PC-9 (cell line): ENCODE measurements around the gene CELF1. TPM values are rescaled to one million over a fixed set of nuclear protein-coding genes. Genes with fewer than 3 reads are reported as not detected.

Source experiments
- BruUV-seq: library from RNA; stranded (reverse); fragments of 400-500 nt; replicated peaks from 2 replicates; lab custom pipeline; 2021; lab: Mats Ljungman, UMichigan
- CTCF ChIA-PET: fragments of 300-600 bp; sonication (Branson Sonifier 250); formaldehyde crosslinking; loops from one replicate; lab custom pipeline; 2022; ENCODE audit warnings: antibody characterized with exemption; lab: Charles Lee
- POLR2A ChIA-PET: fragments of 300-600 bp; sonication (Branson Sonifier 250); formaldehyde crosslinking; loops from one replicate; lab custom pipeline; 2022; ENCODE audit warnings: antibody characterized with exemption; ENCODE audit not compliant: unreplicated experiment; lab: Charles Lee
- DNase-seq, 2 experiments: peaks; one replicate each; pipeline versions ENCODE4 v3.0.0 to v3.0.0-alpha.2; 2015 to 2022; ENCODE audit warnings: mixed read lengths in 1 of 2
- H2AFZ ChIP-seq: fragments of 200-600 bp; sonication (generic); 2 replicates; pipeline ENCODE4 v1.8.1; 2017; ENCODE audit warnings: antibody characterized with exemption
- H3F3A ChIP-seq: fragments of 200-600 bp; sonication (generic); 2 replicates; pipeline ENCODE4 v1.8.1; 2017; ENCODE audit warnings: antibody characterized with exemption, mild to moderate bottlenecking, low read depth; ENCODE audit not compliant: insufficient read depth
- H3K27ac ChIP-seq: fragments of 200-600 bp; sonication (generic); 2 replicates; pipeline ENCODE4 v1.6.1; 2016; ENCODE audit warnings: mixed run types
- H3K27me3 ChIP-seq: fragments of 200-600 bp; sonication (generic); 2 replicates; pipeline ENCODE4 v1.6.1; 2016; ENCODE audit warnings: low read depth, mixed run types; ENCODE audit not compliant: insufficient read depth
- H3K36me3 ChIP-seq: fragments of 200-600 bp; sonication (generic); 2 replicates; pipeline ENCODE4 v1.6.1; 2016; ENCODE audit warnings: low read depth, mixed run types
- H3K4me1 ChIP-seq: fragments of 200-600 bp; sonication (generic); replicated peaks from 2 replicates; pipeline ENCODE4 v1.6.1; 2016; ENCODE audit warnings: mixed run types; ENCODE audit not compliant: insufficient read depth
- H3K4me2 ChIP-seq: fragments of 200-600 bp; sonication (generic); 2 replicates; pipeline ENCODE4 v1.6.1; 2017; ENCODE audit warnings: mixed run types
- H3K4me3 ChIP-seq: fragments of 200-600 bp; sonication (generic); 2 replicates; pipeline ENCODE4 v1.6.1; 2016; ENCODE audit warnings: mixed run types
- H3K79me2 ChIP-seq: fragments of 200-600 bp; sonication (generic); 2 replicates; pipeline ENCODE4 v1.6.1; 2017; ENCODE audit warnings: low read depth, mixed run types
- H3K9me2 ChIP-seq: fragments of 200-600 bp; sonication (generic); 2 replicates; pipeline ENCODE4 v1.8.1; 2017; ENCODE audit warnings: mild to moderate bottlenecking; ENCODE audit not compliant: insufficient read depth
- H3K9me3 ChIP-seq: fragments of 200-600 bp; sonication (generic); 2 replicates; pipeline ENCODE4 v1.8.1; 2016; ENCODE audit warnings: low read depth; ENCODE audit not compliant: insufficient read depth
- H4K20me1 ChIP-seq: fragments of 200-600 bp; sonication (generic); 2 replicates; pipeline ENCODE4 v1.8.1; 2017; ENCODE audit not compliant: insufficient read depth
- CTCF ChIP-seq: fragments of 200-600 bp; sonication (generic); conservative IDR thresholded peaks from 2 replicates; pipeline ENCODE4 v1.6.1; 2017; ENCODE audit warnings: mixed run types, antibody characterized with exemption, mild to moderate bottlenecking, moderate library complexity
- EZH2 ChIP-seq: fragments of 200-600 bp; sonication (generic); IDR thresholded peaks from 2 replicates; pipeline ENCODE4 v1.8.0; 2017; ENCODE audit warnings: antibody characterized with exemption, low read depth
- intact Hi-C: fragments of 100-400 bp; cut with micrococcal nuclease; formaldehyde crosslinking; loops from one replicate; pipeline ENCODE4 v1.10.0; 2022; ENCODE audit not compliant: unreplicated experiment
- total RNA-seq: library from RNA; stranded (reverse); gene quantifications from 2 replicates; pipeline ENCODE4 v1.2.3, GENCODE V29; 2021

Gene CELF1
- total RNA-seq, 1 experiment from 2014 or later: 165 TPM

GRCh38 chr11:47470671-47471070 is 82.3 kb downstream of the CELF1 start:
- DNase-seq: no peak
- BruUV-seq: no TSS peak
- TF ChIP-seq CTCF: no peak
- TF ChIP-seq EZH2: no peak
- ChIA-PET POLR2A (no interaction called here), CTCF (no interaction called here)
- Histone ChIP-seq H3K36me3 (peaks cover 45% of the 10 kb centered on the region), H3K4me3 (no peak overlapping the region), H3K27ac (no peak overlapping the region), H3K4me1 (peaks cover 22% of the 10 kb centered on the region), H3F3A (peaks cover 41% of the 10 kb centered on the region; the same call in 1 of the 2 replicates), H3K79me2 (peaks cover 4% of the 10 kb centered on the region; the same call in 1 of the 2 replicates), H4K20me1 (peaks cover 51% of the 10 kb centered on the region), H3K27me3 (no peaks in the 10 kb centered on the region), H3K4me2 (no peak overlapping the region), H3K9me2 (no peaks in the 10 kb centered on the region), H3K9me3 (no peaks in the 10 kb centered on the region), H2AFZ (no peak overlapping the region)
- intact Hi-C loops: no loop called here

GRCh38 chr11:47469361-47470179 is 83.4 kb downstream of the CELF1 start:
- DNase-seq: no peak
- peaks cover 34% of the 10 kb centered on the region; the same call in 1 of the 2 replicates for H3F3A ChIP-seq
- H3K36me3 ChIP-seq: peaks cover 41% of the 10 kb centered on the region
- H3K27ac ChIP-seq: no peak overlapping the region; the same call in 1 of the 2 replicates
- CTCF ChIA-PET: no interaction called here
- no peak overlapping the region for H3K4me3 ChIP-seq
- intact Hi-C loops: loop anchor here (5.0 kb wide), 1 partner anchor 83 kb away; the partner anchor contains the start of gene CELF1
- POLR2A ChIA-PET: no interaction called here
- BruUV-seq: no TSS peak
- peaks cover 4% of the 10 kb centered on the region; the same call in 1 of the 2 replicates for H3K79me2 ChIP-seq
- no peak overlapping the region for H2AFZ ChIP-seq
- no peaks in the 10 kb centered on the region for H3K27me3 ChIP-seq
- H4K20me1 ChIP-seq: peaks cover 52% of the 10 kb centered on the region
- TF ChIP-seq CTCF: no peak
- TF ChIP-seq EZH2: no peak
- no peaks in the 10 kb centered on the region for H3K9me2 ChIP-seq
- peaks cover 22% of the 10 kb centered on the region for H3K4me1 ChIP-seq
- H3K9me3 ChIP-seq: no peaks in the 10 kb centered on the region
- H3K4me2 ChIP-seq: no peak overlapping the region

- POLR2A ChIA-PET: no interaction called here
- Histone ChIP-seq H3K36me3 (peaks cover 41% of the 10 kb centered on the region; the same call in 1 of the 2 replicates), H3K27ac (no peak overlapping the region; the same call in 1 of the 2 replicates), H3K9me2 (no peaks in the 10 kb centered on the region), H4K20me1 (peaks cover 48% of the 10 kb centered on the region), H3K27me3 (no peaks in the 10 kb centered on the region), H3K4me2 (no peak overlapping the region), H3K4me1 (peaks cover 22% of the 10 kb centered on the region), H3K79me2 (peaks cover 4% of the 10 kb centered on the region; the same call in 1 of the 2 replicates), H3F3A (peaks cover 32% of the 10 kb centered on the region; the same call in 1 of the 2 replicates), H3K4me3 (no peak overlapping the region), H2AFZ (no peak overlapping the region), H3K9me3 (no peaks in the 10 kb centered on the region)
- DNase-seq: no peak
- BruUV-seq: no TSS peak
- no peak for TF ChIP-seq EZH2
- TF ChIP-seq CTCF: no peak
- CTCF ChIA-PET: no interaction called here
- intact Hi-C loops: loop anchor here (5.0 kb wide), 1 partner anchor 84 kb away; the partner anchor contains the start of gene CELF1
These were observed 84.2 kb downstream of the CELF1 start for GRCh38 chr11:47468598-47469214.
